Ramos (cell line): ENCODE measurements around the gene KRT72.
"Not testable (repeated sequence)": the region's sequence is repeated elsewhere in the genome, so short reads cannot be mapped to it uniquely, and the experiment has no call there.

Experiments used
- in situ Hi-C: fragments of 300-500 bp; cut with MboI; formaldehyde crosslinking; loops from one replicate; pipeline ENCODE4 v1.14.3; 2022; ENCODE audit warnings: low sequenced_read_pairs; ENCODE audit not compliant: unreplicated experiment

The KRT72 gene

DNA sequence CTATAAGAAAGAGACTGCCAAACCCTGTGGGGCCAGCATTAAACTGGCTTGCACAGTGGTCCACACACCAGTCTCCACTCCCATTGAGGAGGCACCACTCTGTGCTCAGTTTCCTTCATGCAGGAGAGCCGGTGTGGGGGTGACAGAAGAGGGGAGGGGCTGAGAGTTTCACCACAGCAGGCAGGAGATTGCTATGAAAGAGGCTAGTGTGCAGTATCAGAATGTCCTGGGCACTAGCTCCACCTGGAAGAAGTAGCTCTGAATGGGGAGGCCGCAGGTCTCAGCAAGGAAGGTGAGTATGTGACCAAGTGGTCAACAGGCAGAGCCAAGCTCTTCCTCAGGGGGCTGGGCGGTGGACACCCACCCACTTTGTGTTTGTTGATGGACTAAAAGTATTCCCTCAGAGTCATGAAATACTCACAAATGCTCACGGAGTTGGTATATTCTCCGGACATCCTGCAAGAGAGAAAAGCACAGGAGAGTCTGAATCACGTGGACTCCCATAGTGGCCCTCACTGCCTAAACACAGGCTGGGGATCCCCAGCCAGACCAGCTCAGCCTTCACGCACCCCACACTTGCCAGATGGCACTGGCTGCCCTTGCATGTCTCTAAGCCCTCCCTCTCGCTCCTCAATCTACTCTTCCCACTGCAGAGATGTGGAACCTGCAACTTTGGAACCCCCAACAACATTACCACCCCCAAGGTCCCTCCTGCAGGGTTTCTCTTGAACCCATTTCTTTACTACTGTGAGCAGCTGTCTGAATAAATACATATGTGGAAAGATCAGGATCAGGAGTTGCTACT, 7.8 kb upstream of the KRT72 start:
- in situ Hi-C loops = no loop called here

DNA sequence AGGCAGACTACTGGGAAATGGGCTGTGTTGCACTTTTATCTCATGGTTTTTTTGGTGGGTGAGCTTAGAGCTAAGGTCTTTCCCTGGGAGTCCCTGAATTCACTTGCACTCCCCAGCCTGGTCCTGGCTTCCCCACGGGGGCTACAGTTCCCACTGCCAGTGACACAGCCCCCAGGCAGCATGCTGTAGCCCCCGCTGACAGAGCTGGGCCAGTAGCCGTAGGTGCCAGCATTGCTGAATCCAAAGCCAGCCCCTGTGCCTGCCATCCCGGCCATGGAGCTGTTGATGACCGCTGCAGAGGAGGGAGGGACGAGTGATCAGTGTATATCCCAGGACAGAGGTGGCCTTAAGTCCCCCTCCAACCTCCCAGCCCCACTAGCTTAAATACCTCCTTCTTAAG, 6.9 kb upstream of the KRT72 start:
- in situ Hi-C loops = no loop called here

GRCh38 chr12:52607314-52607713, 6.1 kb upstream of the KRT72 start:
- in situ Hi-C loops = no loop called here

GRCh38 chr12:52606581-52607218, 5.4 kb upstream of the KRT72 start:
- in situ Hi-C loops = no loop called here

GRCh38 chr12:52606096-52606495, 4.8 kb upstream of the KRT72 start:
- in situ Hi-C loops = no loop called here

DNA sequence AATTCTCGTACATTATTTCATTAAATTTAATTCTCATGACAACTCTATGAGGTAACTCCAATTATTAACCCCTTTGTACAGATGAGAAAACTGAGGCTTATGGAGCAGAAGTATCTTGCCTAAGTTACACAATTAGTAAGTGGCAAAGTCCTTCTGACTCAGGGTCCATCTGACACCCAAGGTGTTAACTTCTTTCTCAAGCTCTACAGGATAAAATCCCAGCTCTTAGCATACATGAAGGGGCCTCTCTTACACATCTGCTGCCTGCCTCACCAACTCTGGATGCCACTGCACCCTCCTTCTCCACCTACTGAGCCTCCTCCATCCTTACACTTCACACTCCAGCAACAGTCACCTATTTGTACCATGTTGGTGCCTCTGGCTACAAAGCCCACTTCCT, 4.3 kb upstream of the KRT72 start:
- in situ Hi-C loops = no loop called here

GRCh38 chr12:52604859-52605258, 3.6 kb upstream of the KRT72 start:
- in situ Hi-C loops = no loop called here

GRCh38 chr12:52603314-52603713, 2.1 kb upstream of the KRT72 start:
- in situ Hi-C loops = no loop called here

GRCh38 chr12:52602552-52602951, 1.3 kb upstream of the KRT72 start:
- in situ Hi-C loops = no loop called here

GRCh38 chr12:52601671-52602070, 408 bp upstream of the KRT72 start:
- in situ Hi-C loops = no loop called here

- in situ Hi-C loops = no loop called here
Measured at GRCh38 chr12:52600475-52600874, 788 bp downstream of the KRT72 start.

- in situ Hi-C loops = no loop called here
Measured at GRCh38 chr12:52600071-52600470, 1.2 kb downstream of the KRT72 start.

- in situ Hi-C loops = no loop called here
Measured at GRCh38 chr12:52598966-52599365, 2.3 kb downstream of the KRT72 start.

DNA sequence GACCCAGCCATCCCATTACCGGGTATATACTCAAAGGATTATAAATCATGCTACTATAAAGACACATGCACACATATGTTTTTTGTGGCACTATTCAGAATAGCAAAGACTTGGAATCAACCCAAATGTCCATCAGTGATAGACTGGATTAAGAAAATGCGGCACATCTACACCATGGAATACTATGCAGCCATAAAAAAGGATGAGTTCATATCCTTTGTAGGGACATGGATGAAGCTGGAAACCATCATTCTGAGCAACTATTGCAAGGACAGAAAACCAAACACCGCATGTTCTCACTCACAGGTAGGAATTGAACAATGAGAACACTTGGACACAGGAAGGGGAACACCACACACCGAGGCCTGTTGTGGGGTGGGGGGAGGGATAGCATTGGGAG, 7.0 kb downstream of the KRT72 start:
- in situ Hi-C loops = not testable (repeated sequence)

- in situ Hi-C loops = no loop called here
Measured at GRCh38 chr12:52591521-52591920, 9.7 kb downstream of the KRT72 start.

DNA sequence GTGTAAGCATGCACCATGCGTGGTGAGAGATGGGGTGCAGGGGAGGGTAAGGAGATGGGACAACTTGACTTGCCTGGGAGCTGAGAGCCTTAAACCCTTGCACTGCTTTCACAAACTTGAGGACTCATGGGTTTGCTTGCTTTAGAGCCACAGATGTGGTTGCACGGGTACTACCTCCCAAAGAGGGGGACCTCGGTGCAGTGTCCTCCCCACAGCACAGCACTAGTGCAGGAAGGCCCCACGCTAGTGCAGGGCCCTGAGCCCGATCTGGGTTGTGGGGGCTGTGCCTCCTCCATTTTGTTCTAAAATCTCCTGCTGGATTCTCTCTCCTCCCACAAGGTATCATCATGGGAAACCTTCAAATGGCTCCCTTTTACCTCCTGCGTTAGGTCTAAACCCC, 11.2 kb downstream of the KRT72 start:
- in situ Hi-C loops = no loop called here

- in situ Hi-C loops = no loop called here
Measured at GRCh38 chr12:52587563-52587962, 13.7 kb downstream of the KRT72 start.

DNA sequence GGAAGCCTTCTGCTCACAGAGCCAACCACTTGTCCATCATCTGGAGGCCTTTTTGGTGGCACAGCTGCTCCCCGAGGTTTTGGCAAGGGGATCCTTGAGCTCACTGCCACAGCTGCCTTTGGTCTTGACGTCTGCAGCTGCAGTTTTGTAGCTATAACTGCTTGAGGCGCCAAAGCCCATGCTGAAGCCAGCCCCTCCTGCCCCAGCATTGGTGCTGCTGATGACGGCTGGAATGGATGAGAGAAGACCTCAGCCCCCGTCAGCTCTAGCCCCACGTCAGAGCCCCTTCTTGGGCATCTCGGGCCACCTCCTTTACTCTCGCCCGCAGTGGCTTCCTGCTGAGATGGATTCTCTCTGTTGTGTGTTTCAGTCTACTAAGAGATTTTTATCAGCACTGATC, 15.3 kb downstream of the KRT72 start:
- in situ Hi-C loops = no loop called here

DNA sequence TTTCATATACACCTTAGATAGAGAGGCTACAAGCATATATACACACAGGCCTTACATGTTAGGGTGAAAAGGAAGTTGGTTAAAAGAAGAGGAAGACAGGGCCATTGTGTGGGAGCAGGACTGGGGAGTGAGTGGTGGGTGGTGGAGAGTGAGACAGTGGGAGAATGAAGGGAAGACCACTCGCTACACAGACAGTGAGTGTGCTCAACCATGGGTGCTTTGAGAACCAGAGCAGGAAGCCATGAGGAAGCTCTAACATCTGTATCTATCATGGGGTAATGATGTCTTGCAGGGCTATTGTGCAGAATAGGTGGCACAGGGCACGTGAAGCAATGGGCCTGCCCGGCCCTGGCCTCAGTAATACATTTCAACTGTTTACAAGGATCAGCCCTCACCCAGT, 16.2 kb downstream of the KRT72 start:
- in situ Hi-C loops = no loop called here

GRCh38 chr12:52584156-52584682, 17.0 kb downstream of the KRT72 start:
- in situ Hi-C loops = no loop called here

DNA sequence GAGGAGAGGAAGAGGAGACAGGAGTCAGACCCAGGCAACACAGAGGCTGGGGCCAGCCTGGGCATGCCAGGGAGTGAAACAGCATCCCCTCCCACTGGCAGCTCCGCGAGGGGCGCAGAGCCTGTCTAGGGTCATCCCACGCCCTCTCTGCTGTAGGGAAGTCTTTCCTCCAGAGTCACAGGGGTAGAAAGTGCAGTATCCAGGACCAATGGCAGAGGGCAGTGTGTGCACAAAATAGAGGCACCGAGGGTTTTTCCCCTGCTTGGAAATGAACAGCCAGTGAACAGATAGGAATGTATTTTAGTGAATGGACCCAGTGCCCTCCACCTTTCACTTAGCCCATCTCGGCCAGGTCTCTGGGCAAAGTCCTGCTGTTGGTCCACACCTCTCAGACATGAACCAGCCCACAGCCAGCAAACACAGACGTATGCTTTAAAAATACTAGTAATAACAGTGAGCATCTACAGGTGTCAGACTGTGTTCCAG, 18.2 kb downstream of the KRT72 start:
- in situ Hi-C loops = no loop called here

- in situ Hi-C loops = no loop called here
Measured at GRCh38 chr12:52582486-52582885, 18.8 kb downstream of the KRT72 start.
